Measurements from ENCODE around the gene KCNQ1OT1. TPM values are rescaled to one million over a fixed set of nuclear protein-coding genes. Genes with fewer than 3 reads are reported as not detected.

Gene KCNQ1OT1
- total and polyA plus RNA-seq, 9 donors, result 0.43 to 11.5 (median 5.2) TPM

DNA sequence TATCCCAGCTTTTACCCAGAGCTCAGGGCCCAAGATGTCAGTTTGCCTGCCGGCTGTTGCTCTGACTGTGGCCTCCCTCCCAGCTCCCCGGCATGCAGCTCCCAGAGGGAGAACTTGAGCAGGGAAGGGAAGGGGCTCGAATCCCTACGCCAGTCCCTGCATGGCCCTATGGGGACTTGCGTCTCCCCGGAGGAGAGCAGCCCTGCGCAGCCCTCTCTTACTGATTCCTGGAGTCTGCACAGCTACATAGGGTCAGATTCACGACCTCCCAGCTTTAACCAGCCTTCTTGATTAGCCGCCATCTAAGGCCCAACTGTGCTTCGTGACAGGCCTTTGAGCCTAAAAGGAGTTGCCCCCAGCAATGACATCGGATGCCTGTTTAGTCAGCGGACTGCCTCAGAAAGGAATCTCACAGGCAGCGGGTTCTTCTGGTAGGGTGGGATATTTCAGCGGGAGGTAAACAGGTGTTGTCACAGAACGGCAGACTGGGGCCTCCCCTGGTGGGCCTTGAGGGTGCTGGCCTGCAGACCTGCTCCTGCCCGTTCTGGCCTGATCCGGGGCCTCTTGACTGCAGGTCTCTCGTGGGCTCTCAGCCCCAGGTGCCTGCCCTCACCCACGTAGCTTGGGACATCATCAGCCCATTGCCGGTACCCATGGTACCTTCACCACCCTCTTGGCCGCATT lies 43.8 kb upstream of the KCNQ1OT1 start:
- Histone ChIP-seq H3K4me3 (no peak overlapping the region), H3K36me3 (no peaks in the 10 kb centered on the region), H3K4me1 (ENCODE audit: insufficient read depth) (peaks cover 14% of the 10 kb centered on the region), H3K27ac (no peak overlapping the region), H3K27me3 (no peaks in the 10 kb centered on the region), H3K9me3 (no peaks in the 10 kb centered on the region)
- TF ChIP-seq EP300 (IDR thresholded peaks at IDR 0.05) (no peak), POLR2A (IDR thresholded peaks at IDR 0.05) (no peak)
- TF ChIP-seq, protein P1, sequence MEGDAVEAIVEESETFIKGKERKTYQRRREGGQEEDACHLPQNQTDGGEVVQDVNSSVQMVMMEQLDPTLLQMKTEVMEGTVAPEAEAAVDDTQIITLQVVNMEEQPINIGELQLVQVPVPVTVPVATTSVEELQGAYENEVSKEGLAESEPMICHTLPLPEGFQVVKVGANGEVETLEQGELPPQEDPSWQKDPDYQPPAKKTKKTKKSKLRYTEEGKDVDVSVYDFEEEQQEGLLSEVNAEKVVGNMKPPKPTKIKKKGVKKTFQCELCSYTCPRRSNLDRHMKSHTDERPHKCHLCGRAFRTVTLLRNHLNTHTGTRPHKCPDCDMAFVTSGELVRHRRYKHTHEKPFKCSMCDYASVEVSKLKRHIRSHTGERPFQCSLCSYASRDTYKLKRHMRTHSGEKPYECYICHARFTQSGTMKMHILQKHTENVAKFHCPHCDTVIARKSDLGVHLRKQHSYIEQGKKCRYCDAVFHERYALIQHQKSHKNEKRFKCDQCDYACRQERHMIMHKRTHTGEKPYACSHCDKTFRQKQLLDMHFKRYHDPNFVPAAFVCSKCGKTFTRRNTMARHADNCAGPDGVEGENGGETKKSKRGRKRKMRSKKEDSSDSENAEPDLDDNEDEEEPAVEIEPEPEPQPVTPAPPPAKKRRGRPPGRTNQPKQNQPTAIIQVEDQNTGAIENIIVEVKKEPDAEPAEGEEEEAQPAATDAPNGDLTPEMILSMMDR (IDR thresholded peaks at IDR 0.05), result no peak
- WGBS, 3 donors, result 96 to 98% (median 97%) methylated on average over 19 to 21 of the region's 21 CpGs
- intact Hi-C loops (cut with DNase I), result no loop called here
- DNase-seq, result peak in 2 of 5 donors; percentile 21 to 28

DNA sequence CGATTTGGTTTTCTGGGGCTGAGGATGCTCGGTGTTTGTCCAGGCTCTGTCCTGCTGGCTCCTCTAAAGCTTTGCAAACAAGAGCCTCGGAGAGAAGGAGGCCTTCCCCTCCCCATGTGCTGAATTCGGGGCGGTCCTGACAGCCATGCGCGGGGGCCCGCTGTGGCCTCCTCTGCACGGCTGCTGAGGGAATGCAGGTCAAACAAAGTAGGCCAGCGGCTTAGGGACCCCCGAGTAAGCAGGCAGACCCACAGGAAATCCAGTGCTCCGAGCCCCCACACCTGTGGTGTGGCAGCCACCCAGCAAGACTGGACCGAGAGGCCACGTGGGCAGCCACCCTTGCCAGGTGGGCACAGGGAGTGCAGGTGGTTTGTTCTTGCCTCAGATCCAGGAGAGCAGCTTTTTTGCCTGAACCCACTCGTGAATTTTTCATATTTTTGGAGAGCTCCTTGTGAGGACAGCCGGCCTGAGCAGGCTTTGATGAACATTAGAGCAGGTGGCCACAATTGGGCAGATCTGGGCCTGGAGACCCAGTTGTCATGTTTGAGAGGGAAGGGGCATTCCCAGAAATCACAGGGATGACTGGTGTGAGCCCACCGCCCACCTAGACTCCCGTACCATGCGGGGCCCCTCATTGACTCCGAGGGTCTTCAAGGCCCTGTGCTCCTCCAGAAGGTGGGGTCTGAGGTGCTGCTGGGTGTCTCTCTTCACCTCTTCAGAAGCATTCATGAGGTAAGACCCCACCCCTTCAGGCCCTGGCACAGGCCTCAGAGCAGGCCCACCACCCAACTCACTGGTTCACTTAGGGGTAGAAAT lies 43.0 kb upstream of the KCNQ1OT1 start:
- Histone ChIP-seq H3K9me3 (no peaks in the 10 kb centered on the region), H3K36me3 (no peaks in the 10 kb centered on the region), H3K27me3 (no peaks in the 10 kb centered on the region), H3K27ac (peak overlapping the region; percentile 76 to 86), H3K4me1 (ENCODE audit: insufficient read depth) (peaks cover 14% of the 10 kb centered on the region), H3K4me3 (no peak overlapping the region)
- DNase-seq, result peak in 2 of 5 donors; percentile 34 to 42
- TF ChIP-seq POLR2A (IDR thresholded peaks at IDR 0.05) (no peak), EP300 (IDR thresholded peaks at IDR 0.05) (no peak)
- TF ChIP-seq, protein P1 (IDR thresholded peaks at IDR 0.05), result no peak
- intact Hi-C loops (cut with DNase I), result no loop called here
- WGBS, 3 donors, result 79 to 92% (median 88%) methylated on average over 20 of the region's 20 CpGs

DNA sequence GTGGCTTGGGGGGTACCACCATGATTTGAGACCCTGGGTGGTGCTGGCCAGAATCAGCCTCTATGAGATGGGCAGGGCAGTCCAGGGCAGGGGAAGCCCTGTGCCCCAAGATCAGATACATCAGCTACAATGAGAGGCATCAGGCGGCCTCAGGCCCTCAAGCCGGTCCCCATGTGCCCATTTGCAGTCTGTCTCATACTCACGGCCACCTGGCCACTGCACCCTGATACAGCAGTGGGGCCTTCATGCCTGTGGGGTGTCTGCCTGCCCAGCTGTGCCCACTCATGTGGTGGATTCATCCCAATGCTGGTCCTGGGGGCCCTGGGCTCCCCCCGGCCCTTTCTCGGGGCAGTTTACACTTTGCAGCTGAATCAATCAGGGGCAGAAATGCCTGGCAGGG lies 42.4 kb upstream of the KCNQ1OT1 start:
- H3K4me1 ChIP-seq (ENCODE audit: insufficient read depth), result peaks cover 14% of the 10 kb centered on the region
- no peaks in the 10 kb centered on the region for H3K9me3 ChIP-seq
- 78 to 89% (median 88%) methylated on average over 5 of the region's 5 CpGs for WGBS, 3 donors
- H3K36me3 ChIP-seq, result no peaks in the 10 kb centered on the region
- TF ChIP-seq POLR2A (IDR thresholded peaks at IDR 0.05), result no peak
- TF ChIP-seq EP300 (IDR thresholded peaks at IDR 0.05), result no peak
- TF ChIP-seq, protein P1 (IDR thresholded peaks at IDR 0.05), result no peak
- H3K27ac ChIP-seq, result peak overlapping the region; percentile 76 to 86
- no peaks in the 10 kb centered on the region for H3K27me3 ChIP-seq
- no peak overlapping the region for H3K4me3 ChIP-seq
- intact Hi-C loops (cut with DNase I), result no loop called here
- DNase-seq, result peak in 1 of 5 donors; percentile 49

DNA sequence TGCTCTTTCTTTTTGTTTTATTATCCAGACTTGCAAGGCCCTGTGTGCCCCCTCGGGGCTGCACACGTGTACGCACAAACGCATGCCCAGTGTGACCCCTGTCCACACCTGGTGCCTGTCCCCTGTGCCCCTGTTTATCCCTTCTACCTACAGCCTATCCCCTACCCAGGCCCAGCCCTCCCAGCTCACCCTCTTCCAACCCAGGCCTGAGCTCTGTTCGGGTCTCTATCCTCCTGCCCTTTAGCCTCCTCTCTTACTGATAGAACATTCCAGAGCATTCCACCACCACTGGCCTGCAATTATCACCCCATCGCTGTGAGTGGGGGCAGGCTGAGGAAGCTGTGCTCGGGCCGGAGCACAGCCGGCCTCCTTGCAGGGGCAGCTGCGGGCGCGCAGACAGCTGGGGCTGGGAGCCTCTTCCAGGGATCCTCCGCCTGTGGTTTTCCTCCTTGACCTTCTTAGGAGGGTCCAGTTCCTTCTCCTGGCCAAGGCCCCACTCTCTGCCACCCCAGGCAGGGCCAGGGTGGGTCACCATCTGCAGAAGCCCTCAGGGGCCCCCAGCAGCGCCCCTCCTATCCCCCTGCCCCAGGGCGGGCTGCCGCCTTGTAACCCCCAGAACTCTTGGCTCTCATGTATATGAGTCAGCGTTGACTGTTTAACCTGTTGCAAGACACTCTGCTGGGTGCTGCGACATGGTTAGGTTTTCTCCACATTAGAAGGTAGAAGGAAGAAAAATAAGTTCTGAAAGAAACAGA lies 41.8 kb upstream of the KCNQ1OT1 start:
- whole genome bisulfite sequencing, 3 donors, result 10 to 22% (median 11%) methylated on average over 18 of the region's 18 CpGs
- TF ChIP-seq POLR2A (IDR thresholded peaks at IDR 0.05) (no peak), EP300 (IDR thresholded peaks at IDR 0.05) (no peak)
- TF ChIP-seq, protein P1 (IDR thresholded peaks at IDR 0.05), result no peak
- intact Hi-C loops (cut with DNase I), result no loop called here
- Histone ChIP-seq H3K27ac (peak overlapping the region; percentile 76 to 86), H3K4me3 (no peak overlapping the region), H3K36me3 (no peaks in the 10 kb centered on the region), H3K27me3 (no peaks in the 10 kb centered on the region), H3K9me3 (no peaks in the 10 kb centered on the region), H3K4me1 (ENCODE audit: insufficient read depth) (peaks cover 14% of the 10 kb centered on the region)
- DNase-seq, result peak; percentile 67 to 81 (median 69)
